ENCODE results near the gene HOOK2. TPM values are rescaled to one million over a fixed set of nuclear protein-coding genes. Genes with fewer than 3 reads are reported as not detected.
A peak's percentile ranks its signal among the peaks of the same experiment; 100 is the strongest.

Gene HOOK2
- total and polyA plus RNA-seq, 2 of the 8 experiments (the other 6 are each of a cell fraction or from before 2014, with no cell fraction given) = 23.8 to 63.2 TPM

DNA sequence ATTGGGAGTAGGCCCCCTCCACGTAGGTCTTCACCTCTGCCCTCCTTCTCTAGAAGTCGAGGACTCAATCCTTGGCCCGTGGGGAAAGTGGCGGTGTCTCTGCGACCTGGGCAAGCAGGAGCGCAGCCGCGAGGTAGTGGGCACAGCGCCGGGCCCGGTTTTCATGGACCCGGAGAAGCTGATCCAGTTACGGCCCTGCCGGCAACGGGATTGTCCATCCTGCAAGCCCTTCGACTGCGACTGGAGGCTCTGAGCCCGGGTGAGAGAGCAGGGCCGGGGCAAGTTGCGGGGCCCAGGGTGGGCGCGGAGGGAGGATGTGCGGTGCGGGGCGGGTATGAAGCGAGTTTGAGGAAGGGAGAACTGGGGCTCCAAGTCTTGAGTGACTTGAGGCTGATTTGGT, 28.7 kb upstream of the HOOK2 start:
- Histone ChIP-seq H4K91ac (replicated peaks; ENCODE audit: insufficient read length, low read length) (no peak overlapping the region), H4K8ac (ENCODE audit: extremely low read depth, insufficient read depth, low read length) (peak overlapping the region; percentile 31; the same call in 1 of the 2 replicates), H2BK5ac (ENCODE audit: low read depth, low read length) (no peak overlapping the region), H3K4me3 (ENCODE audit: extremely low read depth in 1 of 4, insufficient read depth in 2 of 4, low read depth in 3 of 4, low read length in 4 of 4) (no peak overlapping the region), H3K18ac (ENCODE audit: extremely low read depth, low read length) (no peak overlapping the region), H4K20me1 (replicated peaks in 1 of 2; ENCODE audit: control insufficient read depth in 1 of 2, insufficient read depth in 2 of 2, low read length in 2 of 2) (peaks cover 0 to 6% of the 10 kb centered on the region in 2 experiments), H3K4ac (replicated peaks; ENCODE audit: insufficient read length, low read depth, low read length) (no peak overlapping the region), H3K4me1 (replicated peaks in 1 of 4; ENCODE audit: control insufficient read depth in 3 of 4, insufficient read depth in 4 of 4, low read length in 3 of 4) (peaks cover 0 to 20% (median 13%) of the 10 kb centered on the region in 4 experiments; a peak in 6 of 7 replicates), H3K56ac (replicated peaks; ENCODE audit: insufficient read length, low read depth, low read length) (no peak overlapping the region), H3K36me3 (ENCODE audit: control insufficient read depth in 2 of 4, insufficient read depth in 4 of 4, low read length in 3 of 4) (peaks cover 8 to 29% (median 16%) of the 10 kb centered on the region in 4 experiments; a peak in 7 of 8 replicates), H3K14ac (ENCODE audit: insufficient read length) (no peak overlapping the region), H2AFZ (ENCODE audit: low read length) (no peak overlapping the region), H2BK120ac (replicated peaks; ENCODE audit: low read depth, low read length) (no peak overlapping the region), H2AK5ac (ENCODE audit: low read depth, low read length) (no peak overlapping the region), H3K79me1 (ENCODE audit: low read depth, low read length) (peaks cover 7% of the 10 kb centered on the region), H2BK12ac (ENCODE audit: low read depth, low read length) (no peak overlapping the region), H3K23me2 (ENCODE audit: low read depth, low read length) (peaks cover 18% of the 10 kb centered on the region; the same call in 1 of the 2 replicates), H4K5ac (ENCODE audit: insufficient read length, low read depth, low read length) (no peak overlapping the region), H3K27ac (ENCODE audit: low read depth, low read length) (no peak overlapping the region), H3K4me2 (ENCODE audit: insufficient read depth in 1 of 2, low read depth in 2 of 2, low read length in 2 of 2) (no peak overlapping the region), H3K27me3 (replicated peaks in 1 of 4; ENCODE audit: control insufficient read depth in 3 of 4, extremely low read depth in 1 of 4, insufficient read depth in 3 of 4, low read length in 3 of 4) (peaks cover 0 to 4% (median under 1%) of the 10 kb centered on the region in 4 experiments; a peak in 2 of 7 replicates), H2BK15ac (ENCODE audit: low read length) (no peak overlapping the region), H3K9ac (replicated peaks in 1 of 4; ENCODE audit: extremely low read depth in 1 of 4, low read depth in 3 of 4, low read length in 3 of 4) (no peak overlapping the region), H2BK20ac (ENCODE audit: low read length) (no peak overlapping the region), H3K79me2 (ENCODE audit: control insufficient read depth in 1 of 2, insufficient read depth in 2 of 2, low read length in 2 of 2) (peaks cover 0 to 16% of the 10 kb centered on the region in 2 experiments; a peak in 2 of 4 replicates), H3K9me3 (ENCODE audit: insufficient read depth in 2 of 2, low read depth in 1 of 2, low read length in 1 of 2) (no peaks in the 10 kb centered on the region), H3K23ac (ENCODE audit: insufficient read length) (no peak overlapping the region)
- ChIA-PET POLR2A (ENCODE audit: partially characterized antibody) (interaction anchor here (1.3 to 15.2 kb wide), 4 partner anchors 11 to 40 kb away, joined by 3 to 317 read pairs (median 16); partner anchors contain the start of genes HOOK2 and JUNB), CTCF (ENCODE audit: partially characterized antibody) (interaction anchor here (1.0 to 17.9 kb wide), 6 partner anchors 21 to 44 kb away, joined by 3 to 288 read pairs (median 5); no protein-coding TSS in a partner anchor)
- no peak for DNase-seq (ENCODE audit: low read depth in 1 of 2, low spot score in 2 of 2)
- FAIRE-seq = no peak
- TF ChIP-seq NRF1 (IDR thresholded peaks at IDR 0.05; ENCODE audit: low read depth, low read length) (no peak), KDM4A (IDR thresholded peaks at IDR 0.05; ENCODE audit: low read depth, low read length, severe bottlenecking) (no peak), RBBP5 (IDR thresholded peaks at IDR 0.05; ENCODE audit: borderline replicate concordance, low read depth, low read length) (no peak)
- TF ChIP-seq, protein P1, sequence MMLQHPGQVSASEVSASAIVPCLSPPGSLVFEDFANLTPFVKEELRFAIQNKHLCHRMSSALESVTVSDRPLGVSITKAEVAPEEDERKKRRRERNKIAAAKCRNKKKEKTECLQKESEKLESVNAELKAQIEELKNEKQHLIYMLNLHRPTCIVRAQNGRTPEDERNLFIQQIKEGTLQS (IDR thresholded peaks at IDR 0.05; ENCODE audit: insufficient read depth, low read depth, low read length) = no peak
- TF ChIP-seq, protein P2, sequence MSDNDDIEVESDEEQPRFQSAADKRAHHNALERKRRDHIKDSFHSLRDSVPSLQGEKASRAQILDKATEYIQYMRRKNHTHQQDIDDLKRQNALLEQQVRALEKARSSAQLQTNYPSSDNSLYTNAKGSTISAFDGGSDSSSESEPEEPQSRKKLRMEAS (IDR thresholded peaks at IDR 0.05) = no peak
- WGBS, 2 experiments (ENCODE audit: extremely low coverage in 1 of 2, insufficient coverage in 1 of 2, insufficient read length in 1 of 2, insufficient replicate concordance in 2 of 2, low coverage in 1 of 2, low lambda C conversion rate in 2 of 2, missing lambda C conversion rate in 1 of 2) = 97% methylated on average over 25 of the region's 26 CpGs; no CpG with 5 or more reads in 1 of the 2 experiments
